H1 (cell line): ENCODE results near the gene C1orf21. TPM values are rescaled to one million over a fixed set of nuclear protein-coding genes. Genes with fewer than 3 reads are reported as not detected.

ENCODE experiments used
- E2F6 ChIP-seq: IDR thresholded peaks from 2 replicates; pipeline ENCODE4 v1.6.1; 2012; ENCODE audit warnings: inconsistent platforms
- polyA plus RNA-seq, 7 experiments: library from polyadenylated mRNA; depleted of rRNA in 3 of 7; stranded (reverse) in 5 of 7; unstranded in 2 of 7; fragments of >200 nt in 5 of 7; fragments of 200-250 nt in 2 of 7; gene quantifications; 1 replicate in 5 of 7; 2 replicates in 1 of 7; 4 replicates in 1 of 7; pipeline versions ENCODE4 v1.2.1 to v1.2.3, GENCODE V29; 2011 to 2013; ENCODE audit warnings: missing spikeins in 2 of 7, mixed read lengths in 2 of 7
- total RNA-seq: library from RNA; stranded (reverse); fragmentation: NEBNext Ultra II Directional; extraction: Animal tissue kit (Norgen Biotek cat#: 25700); gene quantifications from 2 replicates; pipeline ENCODE4 v1.2.1, GENCODE V29; 2021

Gene C1orf21
- total and polyA plus RNA-seq, 2 of the 8 experiments (the other 6 are each of a cell fraction or from before 2014, with no cell fraction given): 16.6 to 51.0 TPM

- no peak for TF ChIP-seq E2F6
- TF ChIP-seq, all 59 proteins: peak for 0
Observed at GRCh38 chr1:184644771-184645170, 257.9 kb downstream of the C1orf21 start (continued).
